Esophagus (tissue), 2 donors: ENCODE data around the gene CHMP4B. TPM values are rescaled to one million over a fixed set of nuclear protein-coding genes. Genes with fewer than 3 reads are reported as not detected.

ENCODE experiments used
- H3K27ac ChIP-seq, 2 donors: one replicate each; pipeline ENCODE4 v1.5.1; 2013; ENCODE audit warnings: low read depth in 2 of 2, mild to moderate bottlenecking in 2 of 2, inconsistent platforms in 1 of 2, low read length in 1 of 2, moderate library complexity in 1 of 2
- H3K27me3 ChIP-seq, 2 donors: one replicate each; pipeline ENCODE4 v1.6.1; 2013; ENCODE audit warnings: low read length in 2 of 2, control low read depth in 1 of 2, mild to moderate bottlenecking in 1 of 2; ENCODE audit not compliant: insufficient read depth in 2 of 2, control insufficient read depth in 1 of 2
- H3K36me3 ChIP-seq, 2 donors: one replicate each; pipeline ENCODE4 v1.6.1; 2013; ENCODE audit warnings: low read length in 1 of 2; ENCODE audit not compliant: control insufficient read depth in 2 of 2, insufficient read depth in 2 of 2
- H3K4me1 ChIP-seq, 2 donors: one replicate each; pipeline ENCODE4 v1.6.1; 2013; ENCODE audit warnings: low read length in 1 of 2; ENCODE audit not compliant: control insufficient read depth in 2 of 2, insufficient read depth in 2 of 2
- H3K4me3 ChIP-seq, 2 donors: one replicate each; pipeline ENCODE4 v1.5.1; 2013; ENCODE audit warnings: low read length in 2 of 2, mild to moderate bottlenecking in 2 of 2, low read depth in 1 of 2, moderate library complexity in 1 of 2
- H3K9me3 ChIP-seq, 2 donors: one replicate each; pipeline ENCODE4 v1.6.1; 2013; ENCODE audit warnings: mild to moderate bottlenecking in 2 of 2, low read depth in 1 of 2, low read length in 1 of 2, moderate library complexity in 1 of 2; ENCODE audit not compliant: control insufficient read depth in 2 of 2, insufficient read depth in 1 of 2
- WGBS, 2 donors: extraction: QIAGEN DNeasy Blood & Tissue Kit; methylation state at CpG; one replicate each; pipeline ENCODE4 v1.1.7; 2013; 5-methylcytosine and 5-hydroxymethylcytosine counted together
- polyA plus RNA-seq, 2 donors: library from polyadenylated mRNA; stranded (reverse); fragments of 200-250 nt; gene quantifications; one replicate each; pipeline ENCODE4 v1.2.3, GENCODE V29; 2013
- donor health status: healthy with polysubstance abuse.
- donor health status: Bipolar disorder and iron deficiency.

The CHMP4B gene
- polyA plus RNA-seq, 2 donors = 116 to 136 TPM

DNA sequence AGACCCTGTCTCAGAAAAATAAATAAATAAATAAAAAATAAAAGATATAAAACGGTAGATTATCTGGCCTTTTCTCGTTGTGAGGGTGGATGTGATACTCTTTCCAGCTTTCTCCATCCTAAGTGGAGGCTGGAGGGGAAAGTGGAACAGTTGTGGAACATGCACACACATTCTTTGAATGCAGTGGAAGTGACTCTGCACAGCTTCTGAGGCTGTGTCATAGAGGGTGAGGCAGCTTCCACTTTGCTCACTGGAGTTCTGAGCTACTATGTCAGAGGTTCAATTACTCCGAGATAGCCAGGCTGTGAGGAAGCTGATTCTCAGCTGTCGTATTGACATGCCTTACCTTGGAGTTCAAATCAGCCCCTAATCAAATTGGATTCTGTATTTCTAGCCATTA, 82.2 kb downstream of the CHMP4B start:
- no peaks in the 10 kb centered on the region for H3K4me1 ChIP-seq
- WGBS, 2 donors = 82 to 83% methylated on average over 4 of the region's 4 CpGs
- H3K36me3 ChIP-seq = no peaks in the 10 kb centered on the region
- H3K27me3 ChIP-seq = no peaks in the 10 kb centered on the region
- H3K9me3 ChIP-seq = no peaks in the 10 kb centered on the region
- H3K4me3 ChIP-seq = no peak overlapping the region
- H3K27ac ChIP-seq = no peak overlapping the region

GRCh38 chr20:33894798-33895197, 83.7 kb downstream of the CHMP4B start:
- Histone ChIP-seq H3K9me3 (no peaks in the 10 kb centered on the region), H3K36me3 (no peaks in the 10 kb centered on the region), H3K27ac (no peak overlapping the region), H3K4me3 (no peak overlapping the region), H3K4me1 (no peaks in the 10 kb centered on the region), H3K27me3 (no peaks in the 10 kb centered on the region)
- 76 to 84% methylated on average over 3 of the region's 3 CpGs for WGBS, 2 donors

- Histone ChIP-seq H3K27me3 (no peaks in the 10 kb centered on the region), H3K36me3 (no peaks in the 10 kb centered on the region), H3K4me3 (no peak overlapping the region), H3K9me3 (no peaks in the 10 kb centered on the region), H3K4me1 (no peaks in the 10 kb centered on the region), H3K27ac (no peak overlapping the region)
- 51 to 57% methylated on average over 4 of the region's 4 CpGs for WGBS, 2 donors
Observed at GRCh38 chr20:33896509-33896908, 85.4 kb downstream of the CHMP4B start.

GRCh38 chr20:33897313-33897912, 86.3 kb downstream of the CHMP4B start:
- Histone ChIP-seq H3K27me3 (no peaks in the 10 kb centered on the region), H3K36me3 (no peaks in the 10 kb centered on the region), H3K9me3 (no peaks in the 10 kb centered on the region), H3K27ac (no peak overlapping the region), H3K4me3 (no peak overlapping the region), H3K4me1 (no peaks in the 10 kb centered on the region)
- WGBS, 2 donors = 77 to 82% methylated on average over 8 of the region's 8 CpGs

DNA sequence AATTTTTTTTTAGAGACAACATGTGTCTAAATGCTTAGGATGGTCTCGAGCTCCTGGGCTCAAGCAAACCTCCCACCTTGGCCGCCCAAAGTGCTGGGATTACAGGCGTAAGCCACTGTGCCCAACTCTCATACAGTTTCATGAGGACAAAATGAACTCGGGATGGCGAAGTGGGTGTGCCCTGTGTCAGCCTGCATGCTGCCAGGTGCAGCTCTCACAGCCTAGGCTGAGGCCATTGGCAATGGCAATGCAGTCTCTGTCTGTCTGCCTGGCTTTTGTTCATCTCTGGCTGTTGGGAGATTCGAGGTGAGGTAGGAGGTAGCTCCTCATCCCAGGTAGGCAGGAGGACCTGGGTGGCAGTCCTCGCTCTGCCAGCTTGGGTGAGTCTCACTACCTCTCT, 88.0 kb downstream of the CHMP4B start:
- H3K27ac ChIP-seq = no peak overlapping the region
- no peaks in the 10 kb centered on the region for H3K4me1 ChIP-seq
- H3K4me3 ChIP-seq = no peak overlapping the region
- no peaks in the 10 kb centered on the region for H3K36me3 ChIP-seq
- no peaks in the 10 kb centered on the region for H3K27me3 ChIP-seq
- H3K9me3 ChIP-seq = no peaks in the 10 kb centered on the region
- WGBS, 2 donors = 80 to 82% methylated on average over 7 of the region's 7 CpGs

DNA sequence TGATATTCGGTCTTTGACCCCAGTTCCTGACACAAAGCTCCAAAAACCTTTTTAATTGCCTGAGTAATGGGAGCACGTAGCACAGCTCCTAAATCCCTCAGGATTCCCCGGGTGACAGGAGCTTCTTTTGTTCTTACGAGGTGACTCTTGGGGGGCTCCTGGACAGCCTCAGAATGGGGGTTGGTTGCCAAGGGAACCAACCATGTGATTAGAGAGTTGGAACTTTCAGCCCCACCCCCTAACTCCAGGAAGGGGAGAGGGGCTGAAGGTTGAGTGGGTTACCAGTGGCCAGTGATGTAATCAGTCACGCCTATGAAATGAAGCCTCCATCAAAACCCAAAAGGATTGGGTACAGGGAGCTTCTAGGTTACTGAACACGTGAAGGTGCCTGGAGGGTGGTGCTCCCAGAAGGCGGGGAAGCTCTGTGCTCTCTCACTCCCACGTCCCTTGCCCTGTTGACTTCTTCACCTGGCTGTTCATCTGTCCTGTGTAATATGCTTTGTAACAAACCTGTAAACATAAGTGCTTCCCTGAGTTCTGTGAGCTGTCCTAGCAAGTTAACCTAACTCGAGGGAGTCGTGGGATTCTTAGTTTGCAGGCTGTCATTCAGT, 89.5 kb downstream of the CHMP4B start:
- Histone ChIP-seq H3K27me3 (no peaks in the 10 kb centered on the region), H3K27ac (no peak overlapping the region), H3K36me3 (no peaks in the 10 kb centered on the region), H3K9me3 (no peaks in the 10 kb centered on the region), H3K4me1 (no peaks in the 10 kb centered on the region), H3K4me3 (no peak overlapping the region)
- WGBS, 2 donors = 46 to 50% methylated on average over 10 of the region's 10 CpGs

- no peaks in the 10 kb centered on the region for H3K9me3 ChIP-seq
- WGBS, 2 donors = 61 to 63% methylated on average over 4 of the region's 4 CpGs
Observed at GRCh38 chr20:33901132-33901523, 90.0 kb downstream of the CHMP4B start.

DNA sequence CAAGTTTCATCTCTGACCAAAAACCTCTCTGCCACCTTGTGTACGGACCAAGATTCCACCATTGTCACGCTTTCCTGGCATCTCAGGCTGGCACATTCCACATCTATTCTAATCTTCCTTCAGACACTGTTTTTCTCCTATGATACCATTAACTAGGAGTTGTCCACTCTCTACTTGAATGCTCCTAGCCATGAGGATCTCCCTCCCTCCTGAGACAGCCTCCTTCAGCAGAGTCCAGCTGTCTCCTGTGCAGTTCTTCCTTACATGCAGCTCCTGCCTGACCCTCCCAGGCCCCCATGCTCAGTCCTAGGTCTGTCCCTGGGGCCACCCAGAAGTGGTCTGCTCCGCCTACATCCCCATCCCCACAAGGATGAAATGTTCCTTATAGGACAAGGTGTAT, 90.9 kb downstream of the CHMP4B start:
- no peak overlapping the region for H3K27ac ChIP-seq
- no peak overlapping the region for H3K4me3 ChIP-seq
- no peaks in the 10 kb centered on the region for H3K36me3 ChIP-seq
- WGBS, 2 donors = 89 to 96% methylated on average over 3 of the region's 3 CpGs
- H3K27me3 ChIP-seq = no peaks in the 10 kb centered on the region
- no peaks in the 10 kb centered on the region for H3K4me1 ChIP-seq
- no peaks in the 10 kb centered on the region for H3K9me3 ChIP-seq

More at GRCh38 chr20:33901132-33901523, 90.0 kb downstream of the CHMP4B start:
- no peaks in the 10 kb centered on the region for H3K27me3 ChIP-seq
- no peak overlapping the region for H3K27ac ChIP-seq
- no peaks in the 10 kb centered on the region for H3K36me3 ChIP-seq
- H3K4me1 ChIP-seq = no peaks in the 10 kb centered on the region
- no peak overlapping the region for H3K4me3 ChIP-seq
